RWPE2 (cell line): ENCODE results near the gene CUTA.

Experiments
- ATAC-seq: fragments of 200-7000 bp; cut with Tn5 transposase; 3 replicates; pipeline ENCODE4 v1.9.1; 2021; ENCODE audit warnings: low read depth
- DNase-seq: peaks from one replicate; pipeline ENCODE4 v3.0.0-alpha.2; 2020; ENCODE audit warnings: low spot score
- H3K27ac ChIP-seq: fragments of 450-650 bp; 2 replicates; pipeline ENCODE4 v1.5.1; 2017; ENCODE audit warnings: mild to moderate bottlenecking; ENCODE audit not compliant: poor library complexity, severe bottlenecking
- H3K27me3 ChIP-seq: fragments of 250-450 bp; sonication (Bioruptor Pico); 2 replicates; pipeline ENCODE4 v1.5.1; 2021; ENCODE audit warnings: mild to moderate bottlenecking, moderate library complexity; ENCODE audit not compliant: insufficient read depth, poor library complexity, severe bottlenecking
- H3K36me3 ChIP-seq: fragments of 250-450 bp; sonication (Bioruptor Pico); 2 replicates; pipeline ENCODE4 v1.5.1; 2020; ENCODE audit warnings: low read depth, mild to moderate bottlenecking, moderate library complexity
- H3K4me1 ChIP-seq: fragments of 250-450 bp; sonication (Bioruptor Pico); 2 replicates; pipeline ENCODE4 v1.5.1; 2021; ENCODE audit warnings: mild to moderate bottlenecking, moderate library complexity; ENCODE audit not compliant: insufficient read depth, poor library complexity, severe bottlenecking
- H3K4me3 ChIP-seq: fragments of 250-450 bp; sonication (Bioruptor Pico); 2 replicates; pipeline ENCODE4 v1.5.1; 2021; ENCODE audit warnings: mild to moderate bottlenecking, moderate library complexity; ENCODE audit not compliant: severe bottlenecking
- H3K9me3 ChIP-seq: fragments of 250-450 bp; sonication (Bioruptor Pico); 2 replicates; pipeline ENCODE4 v1.5.1; 2021; ENCODE audit warnings: mild to moderate bottlenecking, moderate library complexity; ENCODE audit not compliant: severe bottlenecking
- TF ChIP-seq, protein P1 (sequence below): fragments of 450-650 bp; IDR thresholded peaks from one replicate; pipeline ENCODE4 v1.5.1; 2017; ENCODE audit warnings: mild to moderate bottlenecking, moderate library complexity; ENCODE audit not compliant: poor library complexity, severe bottlenecking

The CUTA gene

DNA sequence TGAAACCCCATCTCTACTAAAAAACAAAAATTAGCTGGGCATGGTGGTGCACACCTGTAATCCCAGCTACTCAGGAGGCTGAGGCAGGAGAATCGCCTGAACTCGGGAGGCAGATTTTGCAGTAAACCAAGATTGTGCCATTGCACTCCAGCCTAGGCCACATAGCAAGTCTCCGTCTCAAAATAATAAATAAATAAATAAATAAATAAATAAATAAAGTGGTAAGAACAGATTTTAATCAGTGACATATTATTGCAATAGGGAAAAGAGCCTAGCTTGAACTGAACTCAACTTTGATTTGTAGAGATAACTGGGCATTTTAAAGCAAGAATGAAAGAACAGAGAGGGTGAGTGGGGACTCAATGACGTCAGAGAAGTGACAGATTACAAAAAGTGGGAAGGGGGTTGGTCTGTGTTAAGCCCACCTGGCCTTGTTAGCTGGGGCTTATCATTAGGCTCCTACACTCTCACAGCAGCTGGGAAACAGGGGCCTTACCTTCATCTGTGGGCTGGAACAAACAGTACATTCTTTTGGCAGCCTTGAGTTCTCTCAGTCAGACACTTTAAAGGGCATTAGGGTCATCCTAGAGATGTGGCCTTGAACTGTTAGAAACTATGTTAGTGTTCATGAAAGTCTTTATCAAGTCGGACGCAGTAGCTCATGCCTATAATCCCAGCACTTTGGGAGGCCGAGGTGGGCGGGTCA lies 50.7 kb downstream of the CUTA start:
- H3K4me3 ChIP-seq: no peak overlapping the region
- TF ChIP-seq, protein P1, sequence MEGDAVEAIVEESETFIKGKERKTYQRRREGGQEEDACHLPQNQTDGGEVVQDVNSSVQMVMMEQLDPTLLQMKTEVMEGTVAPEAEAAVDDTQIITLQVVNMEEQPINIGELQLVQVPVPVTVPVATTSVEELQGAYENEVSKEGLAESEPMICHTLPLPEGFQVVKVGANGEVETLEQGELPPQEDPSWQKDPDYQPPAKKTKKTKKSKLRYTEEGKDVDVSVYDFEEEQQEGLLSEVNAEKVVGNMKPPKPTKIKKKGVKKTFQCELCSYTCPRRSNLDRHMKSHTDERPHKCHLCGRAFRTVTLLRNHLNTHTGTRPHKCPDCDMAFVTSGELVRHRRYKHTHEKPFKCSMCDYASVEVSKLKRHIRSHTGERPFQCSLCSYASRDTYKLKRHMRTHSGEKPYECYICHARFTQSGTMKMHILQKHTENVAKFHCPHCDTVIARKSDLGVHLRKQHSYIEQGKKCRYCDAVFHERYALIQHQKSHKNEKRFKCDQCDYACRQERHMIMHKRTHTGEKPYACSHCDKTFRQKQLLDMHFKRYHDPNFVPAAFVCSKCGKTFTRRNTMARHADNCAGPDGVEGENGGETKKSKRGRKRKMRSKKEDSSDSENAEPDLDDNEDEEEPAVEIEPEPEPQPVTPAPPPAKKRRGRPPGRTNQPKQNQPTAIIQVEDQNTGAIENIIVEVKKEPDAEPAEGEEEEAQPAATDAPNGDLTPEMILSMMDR: no peak
- DNase-seq: no peak
- no peak overlapping the region for H3K27ac ChIP-seq
- H3K9me3 ChIP-seq: no peaks in the 10 kb centered on the region
- no peak for ATAC-seq
- H3K4me1 ChIP-seq: no peaks in the 10 kb centered on the region
- no peaks in the 10 kb centered on the region for H3K27me3 ChIP-seq
- H3K36me3 ChIP-seq: no peaks in the 10 kb centered on the region
